Stimulated activated naive CD8-positive, alpha-beta T cell treated with anti-CD3 and anti-CD28 coated beads, Interleukin-15, Interleukin-2, amounts not matched to agents 100 U/mL and 50 U/mL, for 24 hours (primary cell): ENCODE measurements around the gene OR2T12.
"Not testable (repeated sequence)": the region's sequence is repeated elsewhere in the genome, so short reads cannot be mapped to it uniquely, and the experiment has no call there.

Source experiments
- ATAC-seq: fragments of 150-1000 bp; cut with Tn5 transposase; one replicate; pipeline ENCODE4 v1.10.0; 2021
- DNase-seq: peaks from one replicate; pipeline ENCODE4 v3.0.0; 2021

OR2T12 gene, protein sequence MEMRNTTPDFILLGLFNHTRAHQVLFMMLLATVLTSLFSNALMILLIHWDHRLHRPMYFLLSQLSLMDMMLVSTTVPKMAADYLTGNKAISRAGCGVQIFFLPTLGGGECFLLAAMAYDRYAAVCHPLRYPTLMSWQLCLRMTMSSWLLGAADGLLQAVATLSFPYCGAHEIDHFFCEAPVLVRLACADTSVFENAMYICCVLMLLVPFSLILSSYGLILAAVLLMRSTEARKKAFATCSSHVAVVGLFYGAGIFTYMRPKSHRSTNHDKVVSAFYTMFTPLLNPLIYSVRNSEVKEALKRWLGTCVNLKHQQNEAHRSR

GRCh38 chr1:248303324-248303723 lies at the start of gene OR2T12:
Gene OR2T12, minus strand, starts transcription at chr1:248303424. Its CDS starts 7,846 bp downstream, at chr1:248295578.
- no peak for DNase-seq
- no peak for ATAC-seq

DNA sequence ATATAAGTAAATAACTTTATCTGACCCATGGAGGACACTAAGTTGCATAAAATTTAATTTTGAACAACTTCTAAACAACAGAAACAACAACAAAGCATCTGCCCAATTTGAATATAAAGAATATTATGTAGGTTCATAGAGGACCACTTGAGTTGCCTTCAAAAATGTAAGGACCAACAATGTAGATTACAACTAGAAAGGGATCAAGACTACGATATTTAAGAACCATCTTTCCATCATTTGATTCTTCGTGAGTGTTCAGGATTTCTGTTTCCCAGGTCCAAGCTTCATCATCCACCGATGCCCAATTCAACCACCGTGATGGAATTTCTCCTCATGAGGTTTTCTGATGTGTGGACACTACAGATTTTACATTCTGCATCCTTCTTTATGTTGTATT lies 45.3 kb upstream of the OR2T12 start, which contains the start of gene OR14C36:
Gene OR14C36, plus strand, starts transcription at position 301 of the 400 bp plus-strand sequence. Its CDS starts 0 bp downstream, at position 301.
- DNase-seq (no peak), ATAC-seq (no peak)

DNA sequence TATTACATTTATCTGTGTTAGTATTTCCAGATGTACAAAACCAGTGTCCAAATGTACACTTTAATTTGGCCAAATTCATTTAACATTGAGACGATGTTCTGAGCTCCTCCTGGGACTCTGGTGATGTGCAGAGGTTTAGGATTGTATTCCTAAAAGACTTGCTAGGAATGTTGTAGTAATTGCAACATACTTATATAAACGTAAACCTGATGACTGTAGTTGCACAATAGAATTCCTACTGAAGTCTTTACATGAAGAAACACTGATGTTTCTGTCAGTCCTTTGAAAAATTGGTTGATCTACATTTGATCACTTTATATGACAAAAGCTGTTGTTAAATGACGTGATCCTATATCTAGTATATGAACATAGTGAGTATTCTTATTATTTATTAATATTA lies 40.2 kb upstream of the OR2T12 start:
- ATAC-seq (no peak), DNase-seq (no peak)

DNA sequence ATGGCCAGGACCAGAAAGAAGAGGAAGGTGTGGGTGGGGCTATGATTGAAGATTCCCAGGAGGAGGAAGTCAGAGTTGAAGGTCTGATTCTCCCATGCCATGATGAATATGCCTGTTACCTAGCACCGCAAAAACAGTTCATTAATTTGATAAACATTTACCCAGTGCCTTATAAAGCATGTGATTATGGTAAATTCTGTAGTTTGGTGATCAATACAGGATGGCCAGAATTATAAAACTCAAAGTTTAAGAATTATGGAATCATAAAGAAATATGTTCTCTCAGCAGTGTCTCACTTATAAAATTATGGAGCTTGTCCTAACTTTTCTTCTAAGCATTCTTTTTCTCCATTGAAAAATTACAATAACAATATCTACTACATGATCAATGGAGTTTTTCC lies 21.2 kb upstream of the OR2T12 start, which contains the start of gene OR2M7:
Gene OR2M7, minus strand, starts transcription at position 101 of the 400 bp plus-strand sequence. Its CDS starts 0 bp downstream, at position 101.
- ATAC-seq (no peak), DNase-seq (no peak)

GRCh38 chr1:248316796-248317195 lies 13.6 kb upstream of the OR2T12 start:
- no peak for DNase-seq
- no peak for ATAC-seq

GRCh38 chr1:248306740-248307139 lies 3.5 kb upstream of the OR2T12 start:
- ATAC-seq, DNase-seq: not testable (repeated sequence)

DNA sequence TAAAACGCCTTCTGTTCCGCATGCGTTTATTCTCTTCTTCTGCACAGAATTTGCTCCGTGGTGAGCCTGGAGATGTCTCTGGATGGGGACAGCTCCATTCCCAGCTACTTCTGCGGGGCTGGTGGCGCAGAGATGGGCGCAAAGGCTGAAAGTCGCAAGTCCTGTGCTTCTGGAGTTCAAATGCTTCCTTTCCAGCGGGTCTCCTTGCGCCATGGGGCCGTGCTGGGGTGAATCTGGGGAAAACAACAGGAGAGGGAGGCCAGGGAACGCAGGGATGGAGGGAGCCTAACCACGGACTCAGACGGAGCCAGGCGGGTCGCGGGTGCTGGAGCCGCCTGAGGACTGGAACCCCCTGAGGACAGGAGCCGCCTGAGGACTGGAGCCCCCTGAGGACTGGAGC lies 2.9 kb upstream of the OR2T12 start:
- no peak for ATAC-seq

GRCh38 chr1:248305672-248306071 lies 2.4 kb upstream of the OR2T12 start:
- ATAC-seq, DNase-seq: not testable (repeated sequence)

More for the DNA sequence above, 2.9 kb upstream of the OR2T12 start:
- no peak for DNase-seq

GRCh38 chr1:248288391-248288790 lies 14.8 kb downstream of the OR2T12 start:
- no peak for DNase-seq

DNA sequence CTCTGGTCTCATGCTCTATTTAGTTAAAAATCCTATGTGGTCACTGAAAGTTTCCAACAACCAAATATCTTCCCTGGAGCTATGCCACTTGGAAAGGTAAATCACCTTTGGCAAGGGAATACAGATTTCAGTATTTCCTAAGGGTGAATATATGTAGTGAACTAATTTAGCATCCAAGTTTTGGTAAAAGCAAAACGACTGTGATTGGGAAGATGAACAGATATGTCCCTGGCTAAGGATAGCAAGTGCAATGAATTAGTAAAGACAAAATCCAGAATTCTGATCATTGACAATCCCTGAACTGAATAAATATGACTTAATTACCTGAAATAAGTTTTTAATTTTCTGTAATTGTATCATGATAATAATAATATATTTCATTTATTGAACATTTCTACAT lies 25.3 kb downstream of the OR2T12 start, which contains the start of gene OR2T33:
Gene OR2T33, minus strand, starts transcription at position 101 of the 400 bp plus-strand sequence. CDS start 4,162 bp downstream, outside the sequence.
- ATAC-seq, result no peak
- no peak for DNase-seq

More at GRCh38 chr1:248288391-248288790, 14.8 kb downstream of the OR2T12 start:
- no peak for ATAC-seq

DNA sequence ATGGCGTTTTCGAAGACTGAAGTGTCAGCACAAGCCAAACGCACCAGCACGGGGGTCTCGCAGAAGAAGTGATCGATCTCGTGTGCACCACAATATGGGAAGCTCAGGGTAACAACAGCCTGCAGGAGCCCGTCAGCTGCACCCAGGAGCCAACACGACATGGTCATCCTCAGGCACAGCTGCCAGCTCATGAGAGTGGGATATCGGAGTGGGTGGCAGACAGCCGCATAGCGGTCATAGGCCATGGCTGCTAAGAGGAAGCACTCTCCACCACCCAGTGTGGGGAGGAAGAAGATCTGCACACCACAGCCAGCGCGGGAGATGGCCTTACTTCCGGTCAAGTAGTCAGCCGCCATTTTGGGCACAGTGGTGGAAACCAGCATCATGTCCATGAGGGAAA lies 30.0 kb downstream of the OR2T12 start:
- not testable (repeated sequence) for ATAC-seq, DNase-seq

DNA sequence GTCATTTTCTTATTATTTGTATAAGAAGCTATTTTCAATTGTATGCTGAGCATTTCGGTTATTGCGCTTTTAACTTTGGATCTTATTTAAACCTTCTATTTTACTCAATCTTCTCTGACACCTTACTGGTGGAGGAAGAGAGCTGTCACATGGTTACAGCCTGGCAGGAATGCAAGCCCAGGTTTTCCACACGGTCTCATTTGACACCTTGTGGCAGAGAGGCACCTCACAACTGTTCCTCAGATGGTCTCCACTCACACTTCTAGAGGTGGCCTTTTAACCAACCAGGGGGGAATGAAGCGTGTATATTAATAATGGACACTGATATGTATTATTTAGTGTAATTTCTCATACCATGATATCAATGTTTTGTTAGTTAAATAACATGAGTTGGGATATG lies 35.0 kb downstream of the OR2T12 start:
- DNase-seq (no peak), ATAC-seq (no peak)

DNA sequence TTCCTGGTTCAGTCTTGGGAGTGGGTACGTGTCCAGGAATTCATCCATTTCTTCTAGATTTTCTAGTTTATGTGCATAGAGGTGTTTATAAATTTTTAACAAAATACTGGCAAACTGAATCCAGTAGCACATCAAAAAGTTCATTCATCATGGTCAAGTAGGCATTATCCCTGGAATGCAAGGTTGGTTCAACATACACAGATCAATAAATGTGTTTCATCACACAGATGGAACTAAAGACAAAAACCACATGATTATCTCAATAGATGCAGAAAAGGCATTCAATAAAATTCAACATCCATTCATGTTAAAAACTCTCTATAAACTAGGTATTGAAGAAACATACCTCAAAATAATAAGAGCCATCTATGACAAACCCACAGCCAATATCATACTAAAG lies 43.9 kb downstream of the OR2T12 start:
- not testable (repeated sequence) for ATAC-seq, DNase-seq

- DNase-seq (peak; percentile 9), ATAC-seq (no peak)
These were observed 60.0 kb downstream of the OR2T12 start for GRCh38 chr1:248243204-248243603.
